SJCRH30 (cell line): ENCODE data around the gene FLRT1. TPM values are rescaled to one million over a fixed set of nuclear protein-coding genes. Genes with fewer than 3 reads are reported as not detected.
A peak's percentile ranks its signal among the peaks of the same experiment; 100 is the strongest.

Experiments used
- DNase-seq, 2 experiments: peaks; one replicate each; pipeline ENCODE4 v3.0.0-alpha.2; 2015 to 2020
- H3K27ac ChIP-seq: fragments of 250-450 bp; sonication (Bioruptor Pico); 2 replicates; pipeline ENCODE4 v1.5.1; 2020; ENCODE audit warnings: mild to moderate bottlenecking, moderate library complexity
- H3K27me3 ChIP-seq: fragments of 250-450 bp; sonication (Bioruptor Pico); 2 replicates; pipeline ENCODE4 v1.5.1; 2020; ENCODE audit warnings: mild to moderate bottlenecking, moderate library complexity
- H3K36me3 ChIP-seq: fragments of 250-450 bp; sonication (Bioruptor Pico); 2 replicates; pipeline ENCODE4 v1.5.1; 2020; ENCODE audit warnings: mild to moderate bottlenecking, moderate library complexity
- H3K4me1 ChIP-seq: fragments of 250-450 bp; sonication (Bioruptor Pico); 2 replicates; pipeline ENCODE4 v1.5.1; 2020; ENCODE audit warnings: mild to moderate bottlenecking, moderate library complexity
- H3K4me3 ChIP-seq: fragments of 250-450 bp; sonication (Bioruptor Pico); 2 replicates; pipeline ENCODE4 v1.5.1; 2020; ENCODE audit warnings: mild to moderate bottlenecking, moderate library complexity
- H3K9me3 ChIP-seq: fragments of 250-450 bp; sonication (Bioruptor Pico); replicated peaks from 2 replicates; pipeline ENCODE4 v1.5.1; 2020; ENCODE audit warnings: mild to moderate bottlenecking, moderate library complexity
- total RNA-seq: library from RNA; depleted of rRNA; stranded (reverse); fragments of >200 nt; shearing (Covaris generic); gene quantifications from 2 replicates; pipeline ENCODE4 v1.2.3, GENCODE V29; 2014

Gene FLRT1
- total RNA-seq, 1 experiment from 2014 or later, result 1.4 TPM

DNA sequence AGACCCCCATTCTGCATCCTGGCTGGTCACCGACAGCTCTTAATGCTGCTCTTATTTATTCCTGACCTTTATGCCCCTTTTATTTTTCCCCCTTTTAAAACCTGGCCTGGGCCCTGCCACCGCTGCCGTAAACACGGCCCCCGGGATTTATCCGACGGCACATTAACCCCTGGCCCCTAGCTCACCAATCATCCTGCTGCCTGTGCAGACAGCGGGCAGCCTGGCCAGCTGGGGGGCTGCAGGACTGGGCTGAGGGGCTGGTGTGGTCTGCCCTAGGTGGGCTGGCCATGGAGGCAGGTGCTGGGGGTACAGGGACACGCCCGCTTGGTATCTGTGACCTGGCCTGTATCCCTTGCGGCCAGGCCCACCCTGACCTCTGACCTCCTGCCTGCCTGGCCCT lies 21.4 kb upstream of the FLRT1 start:
- no peaks in the 10 kb centered on the region for H3K36me3 ChIP-seq
- no peak for DNase-seq
- no peak overlapping the region for H3K4me3 ChIP-seq
- no peaks in the 10 kb centered on the region for H3K9me3 ChIP-seq
- H3K4me1 ChIP-seq, result peaks cover 31% of the 10 kb centered on the region
- 0 out of 2 replicates have a peak, but pooled peaks cover 4% of the 10 kb centered on the region for H3K27me3 ChIP-seq
- no peak overlapping the region for H3K27ac ChIP-seq

DNA sequence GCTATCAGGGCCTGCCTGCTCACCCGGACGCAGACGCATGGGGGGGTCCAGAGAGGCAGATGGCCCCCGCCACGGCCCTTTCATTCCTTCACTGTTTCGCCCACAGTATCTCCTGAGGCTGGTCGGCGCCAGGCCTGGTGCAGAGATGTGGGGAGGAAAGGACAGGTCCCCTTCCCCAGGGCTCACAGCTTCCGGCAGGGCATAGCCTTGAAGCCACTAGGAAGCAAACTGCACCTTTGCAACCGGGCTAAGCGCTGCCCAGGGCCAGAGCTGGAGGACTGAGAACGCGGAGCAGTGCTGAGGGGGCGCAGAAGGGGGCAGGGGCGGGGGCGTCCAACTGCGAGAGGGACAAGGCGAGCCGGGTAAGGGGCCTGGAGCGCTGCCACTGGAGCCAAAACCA lies 20.2 kb upstream of the FLRT1 start:
- no peaks in the 10 kb centered on the region for H3K9me3 ChIP-seq
- DNase-seq, result no peak
- 0 out of 2 replicates have a peak, but pooled peaks cover 4% of the 10 kb centered on the region for H3K27me3 ChIP-seq
- H3K4me3 ChIP-seq, result no peak overlapping the region
- no peaks in the 10 kb centered on the region for H3K36me3 ChIP-seq
- H3K4me1 ChIP-seq, result peaks cover 31% of the 10 kb centered on the region
- no peak overlapping the region for H3K27ac ChIP-seq

DNA sequence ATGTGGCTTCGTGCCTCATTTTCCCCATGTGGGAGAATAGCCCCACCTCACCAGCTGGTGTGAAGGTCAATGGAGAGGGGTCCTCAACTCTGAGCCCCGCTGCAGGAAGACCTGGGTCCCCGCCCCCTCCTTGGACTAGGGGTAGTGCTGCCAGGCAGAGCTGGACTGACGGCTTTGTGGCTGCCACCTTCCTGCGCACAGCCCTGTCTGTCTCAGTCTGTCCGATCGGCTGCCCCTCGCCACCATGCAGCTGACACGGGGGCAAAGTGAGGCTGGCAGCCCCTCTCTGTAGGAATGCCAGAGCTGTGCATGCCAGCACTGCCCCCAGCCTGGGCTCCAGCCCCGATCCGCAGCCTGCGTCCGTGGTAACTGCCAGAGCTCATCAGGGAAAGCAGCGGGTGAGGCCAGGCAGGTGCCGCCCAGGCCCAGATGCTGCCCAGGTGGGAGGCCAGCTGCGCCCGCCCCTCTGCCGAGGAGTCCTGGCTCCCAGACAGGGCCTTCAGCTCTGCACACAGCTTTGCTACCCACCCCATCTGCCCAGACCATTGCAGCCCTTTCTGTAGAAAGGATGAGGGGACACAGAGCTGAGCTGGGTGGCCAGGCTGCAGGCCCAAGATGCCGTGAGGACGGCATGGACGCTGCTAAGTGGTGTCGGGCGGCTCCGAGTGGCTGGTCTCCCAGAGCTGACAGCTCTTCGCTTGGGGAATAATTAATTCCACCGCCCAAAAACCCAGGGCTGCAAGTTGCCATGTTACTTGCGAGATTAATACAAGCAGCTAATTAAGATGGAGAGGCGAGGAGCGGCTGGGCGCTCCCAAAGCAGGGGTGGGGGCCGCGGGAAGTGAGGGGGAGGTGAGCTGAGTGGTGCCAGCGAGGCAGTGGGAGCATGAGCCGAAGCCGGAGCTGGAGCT lies 19.5 kb upstream of the FLRT1 start:
- 0 out of 2 replicates have a peak, but pooled peaks cover 4% of the 10 kb centered on the region for H3K27me3 ChIP-seq
- no peaks in the 10 kb centered on the region for H3K9me3 ChIP-seq
- no peak overlapping the region for H3K27ac ChIP-seq
- no peak overlapping the region for H3K4me3 ChIP-seq
- DNase-seq, result no peak
- H3K36me3 ChIP-seq, result no peaks in the 10 kb centered on the region
- H3K4me1 ChIP-seq, result peaks cover 31% of the 10 kb centered on the region

GRCh38 chr11:64017945-64018224 lies 17.8 kb upstream of the FLRT1 start:
- no peak for DNase-seq
- H3K27me3 ChIP-seq, result 0 out of 2 replicates have a peak, but pooled peaks cover 4% of the 10 kb centered on the region
- peaks cover 28% of the 10 kb centered on the region for H3K4me1 ChIP-seq
- H3K9me3 ChIP-seq, result no peaks in the 10 kb centered on the region
- H3K27ac ChIP-seq, result no peak overlapping the region
- no peaks in the 10 kb centered on the region for H3K36me3 ChIP-seq
- H3K4me3 ChIP-seq, result no peak overlapping the region

- no peaks in the 10 kb centered on the region for H3K36me3 ChIP-seq
- H3K27me3 ChIP-seq, result 0 out of 2 replicates have a peak, but pooled peaks cover 4% of the 10 kb centered on the region
- no peak overlapping the region for H3K4me3 ChIP-seq
- H3K27ac ChIP-seq, result no peak overlapping the region
- H3K9me3 ChIP-seq, result no peaks in the 10 kb centered on the region
- DNase-seq, result no peak
- peaks cover 29% of the 10 kb centered on the region for H3K4me1 ChIP-seq
Measured at GRCh38 chr11:64018310-64018709, 17.4 kb upstream of the FLRT1 start.

- no peaks in the 10 kb centered on the region for H3K36me3 ChIP-seq
- H3K4me1 ChIP-seq, result peaks cover 19% of the 10 kb centered on the region
- no peak overlapping the region for H3K27ac ChIP-seq
- no peak overlapping the region for H3K4me3 ChIP-seq
- H3K27me3 ChIP-seq, result 0 out of 2 replicates have a peak, but pooled peaks cover 4% of the 10 kb centered on the region
- DNase-seq, result no peak
- no peaks in the 10 kb centered on the region for H3K9me3 ChIP-seq
Measured at GRCh38 chr11:64019106-64020037, 16.4 kb upstream of the FLRT1 start.

DNA sequence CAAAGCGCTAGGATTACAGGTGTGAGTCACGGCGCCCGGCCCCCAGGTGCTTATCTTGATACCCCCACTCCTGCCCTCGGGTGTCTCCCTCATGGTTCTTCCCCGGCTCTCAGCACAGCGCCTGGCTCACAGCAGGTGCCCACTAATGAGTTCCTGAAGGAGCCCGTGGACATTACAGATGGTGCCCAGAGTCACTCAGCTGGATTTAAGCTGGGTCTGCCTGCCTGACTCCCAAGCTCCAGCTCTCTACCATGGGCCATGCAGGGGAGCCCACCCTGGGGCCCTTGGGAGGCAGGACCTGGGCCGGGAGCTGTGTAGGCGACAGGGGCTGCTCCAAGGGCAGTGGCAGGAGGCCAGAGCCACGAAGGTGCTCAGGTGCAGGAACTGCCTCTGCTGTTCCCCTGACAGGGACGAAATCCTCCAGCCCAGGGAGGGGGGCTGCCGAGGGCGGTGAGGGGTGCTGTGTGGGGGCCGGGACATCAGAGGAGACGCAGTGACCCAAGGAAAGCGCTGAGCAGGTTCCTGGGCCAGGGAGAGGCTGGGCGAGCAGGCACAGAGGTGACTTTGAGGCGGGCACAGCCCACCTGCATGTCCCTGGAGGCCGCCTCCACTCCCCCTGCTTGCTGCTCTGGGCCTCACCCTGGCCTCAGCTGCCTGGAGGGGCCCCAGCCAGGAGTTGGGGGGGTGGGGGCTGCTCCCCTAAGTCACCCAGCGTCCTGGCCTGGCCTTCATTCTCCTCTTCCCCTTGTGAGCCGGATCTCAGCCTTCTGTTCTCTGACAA lies 14.6 kb upstream of the FLRT1 start:
- DNase-seq, result no peak
- H3K9me3 ChIP-seq, result no peaks in the 10 kb centered on the region
- no peak overlapping the region for H3K4me3 ChIP-seq
- peaks cover 16% of the 10 kb centered on the region for H3K4me1 ChIP-seq
- no peak overlapping the region for H3K27ac ChIP-seq
- no peaks in the 10 kb centered on the region for H3K36me3 ChIP-seq
- H3K27me3 ChIP-seq, result 0 out of 2 replicates have a peak, but pooled peaks cover 4% of the 10 kb centered on the region

DNA sequence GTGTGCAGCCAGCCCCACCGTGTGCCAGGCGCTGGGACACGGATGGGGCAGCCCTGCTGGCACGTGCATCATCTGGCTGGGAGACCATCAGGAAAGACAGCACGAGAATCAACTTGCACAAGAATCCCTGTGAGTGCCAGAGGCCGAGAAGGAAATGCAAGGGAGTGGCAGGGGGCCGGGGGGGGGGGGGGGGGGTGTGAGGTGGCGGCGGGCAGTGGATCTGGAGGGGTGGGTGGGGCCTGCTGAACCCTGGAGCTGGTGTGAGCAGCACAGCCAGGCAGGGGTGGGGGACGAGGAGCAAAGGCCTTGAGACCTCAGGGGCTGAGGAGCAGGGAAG lies 14.0 kb upstream of the FLRT1 start:
- Histone ChIP-seq H3K9me3 (no peaks in the 10 kb centered on the region), H3K36me3 (no peaks in the 10 kb centered on the region), H3K27ac (no peak overlapping the region), H3K4me3 (no peak overlapping the region), H3K27me3 (0 out of 2 replicates have a peak, but pooled peaks cover 4% of the 10 kb centered on the region), H3K4me1 (peaks cover 16% of the 10 kb centered on the region)
- no peak for DNase-seq

DNA sequence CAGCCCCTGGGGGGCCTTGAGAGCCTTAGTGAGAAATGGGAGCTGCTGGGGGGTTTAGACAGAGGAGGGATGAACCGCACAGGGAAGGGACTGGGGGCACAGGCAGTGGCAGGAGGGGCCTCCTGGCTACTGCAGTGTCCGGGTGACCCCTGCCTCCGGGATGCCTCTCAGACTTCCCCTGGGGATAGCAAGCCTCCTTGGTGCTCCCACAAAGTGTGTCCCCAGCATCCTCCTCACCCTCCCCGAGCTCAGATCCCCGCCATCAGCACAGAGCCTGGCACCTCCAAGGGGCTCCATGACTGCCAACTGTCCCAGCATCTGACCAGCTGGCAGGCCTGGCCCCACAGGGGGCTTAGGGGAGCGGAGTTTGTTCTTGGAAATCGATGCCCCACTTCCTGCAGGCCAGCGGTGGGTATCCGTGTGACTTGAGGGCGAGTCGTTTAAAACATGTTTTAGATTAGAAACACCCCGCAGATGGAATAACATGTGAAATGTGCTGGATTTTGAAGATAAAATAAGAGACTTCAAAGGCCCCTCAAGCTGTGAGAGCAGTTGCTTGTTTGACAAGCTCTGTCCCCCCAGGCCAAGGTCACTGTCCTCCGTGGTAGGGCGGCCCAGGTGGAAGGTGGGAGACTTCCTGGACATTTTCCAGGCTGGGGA lies 13.5 kb upstream of the FLRT1 start:
- Histone ChIP-seq H3K27me3 (0 out of 2 replicates have a peak, but pooled peaks cover 4% of the 10 kb centered on the region), H3K9me3 (no peaks in the 10 kb centered on the region), H3K27ac (no peak overlapping the region), H3K4me3 (no peak overlapping the region), H3K36me3 (no peaks in the 10 kb centered on the region), H3K4me1 (peaks cover 18% of the 10 kb centered on the region)
- DNase-seq, result no peak

DNA sequence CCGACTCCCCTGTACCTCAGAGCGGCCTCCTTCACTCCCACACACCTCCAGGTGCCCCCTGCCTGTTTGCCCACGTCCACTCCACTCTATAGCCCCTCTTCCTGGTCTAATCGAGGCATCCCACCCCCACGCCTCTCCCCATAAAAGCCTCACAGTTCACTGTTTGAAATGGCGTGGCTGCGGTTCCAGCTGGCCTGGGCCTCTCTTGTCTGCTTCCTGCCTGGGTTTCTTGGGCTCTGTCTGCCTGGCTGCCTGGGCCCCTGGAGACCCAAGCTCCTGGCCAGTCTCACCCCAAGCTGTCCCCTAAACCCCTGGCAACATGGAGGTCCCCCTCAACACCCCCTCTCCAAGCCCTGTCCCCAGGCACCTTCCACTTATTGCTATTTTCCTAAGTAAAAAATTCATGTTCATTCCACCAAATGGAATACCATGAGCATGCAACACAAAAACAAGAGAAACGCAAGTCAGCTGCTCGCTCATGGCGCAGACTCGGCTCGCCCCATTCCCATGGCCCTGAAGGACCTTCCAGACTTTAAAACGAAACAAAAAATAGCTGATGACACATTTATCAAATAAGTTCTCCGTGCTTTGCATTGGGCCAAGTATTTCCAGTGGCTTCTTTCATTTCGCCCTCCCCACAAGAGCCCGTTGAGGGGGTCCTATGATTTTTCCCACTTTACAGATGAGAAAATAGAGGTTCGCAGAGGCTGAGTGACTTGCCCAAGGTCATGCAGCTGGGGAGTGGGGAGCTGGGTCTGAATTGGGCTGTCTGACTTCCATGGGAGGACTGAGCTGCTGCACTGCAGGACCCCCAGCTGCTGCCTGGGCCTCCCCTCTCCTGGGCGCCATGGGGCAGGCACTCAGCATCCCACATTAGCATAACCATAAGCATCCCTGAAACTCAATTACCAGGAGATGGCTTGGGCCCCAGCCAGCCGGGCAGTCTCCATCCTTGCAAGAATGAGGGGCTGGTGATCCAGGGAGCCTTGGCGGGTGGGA lies 11.7 kb upstream of the FLRT1 start:
- Histone ChIP-seq H3K9me3 (no peaks in the 10 kb centered on the region), H3K36me3 (no peaks in the 10 kb centered on the region), H3K27ac (no peak overlapping the region), H3K27me3 (0 out of 2 replicates have a peak, but pooled peaks cover 3% of the 10 kb centered on the region), H3K4me3 (no peak overlapping the region), H3K4me1 (peaks cover 26% of the 10 kb centered on the region)
- DNase-seq, result no peak

DNA sequence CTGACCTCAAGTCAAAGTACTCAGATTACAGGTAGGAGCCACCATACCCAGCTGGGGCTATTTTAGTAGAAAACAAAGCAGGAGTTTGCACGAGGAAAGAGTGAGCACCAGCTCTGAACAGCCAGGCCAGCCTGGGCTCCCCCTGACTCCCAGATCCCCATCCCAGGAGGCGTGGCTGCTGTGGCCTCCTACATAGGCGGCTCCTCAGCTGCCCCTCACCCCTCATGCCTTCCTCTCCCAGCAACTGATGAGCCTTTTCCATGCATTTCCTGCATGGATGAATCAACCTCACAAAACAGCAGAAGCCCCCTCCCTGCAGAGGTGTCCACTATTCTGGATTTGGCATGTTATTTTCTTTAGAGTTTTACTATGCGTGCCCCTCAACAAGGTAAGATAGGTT lies 10.5 kb upstream of the FLRT1 start:
- peaks cover 34% of the 10 kb centered on the region for H3K4me1 ChIP-seq
- no peak overlapping the region for H3K4me3 ChIP-seq

GRCh38 chr11:64026575-64027205 lies 9.0 kb upstream of the FLRT1 start:
- Histone ChIP-seq H3K4me3 (no peak overlapping the region), H3K4me1 (peaks cover 36% of the 10 kb centered on the region)
- no peak for DNase-seq

More for the DNA sequence above, 10.5 kb upstream of the FLRT1 start:
- no peaks in the 10 kb centered on the region for H3K9me3 ChIP-seq
- H3K27ac ChIP-seq, result no peak overlapping the region
- DNase-seq, result peak in 1 of 2 experiments; percentile 51
- no peaks in the 10 kb centered on the region for H3K27me3 ChIP-seq
- H3K36me3 ChIP-seq, result no peaks in the 10 kb centered on the region

More at GRCh38 chr11:64026575-64027205, 9.0 kb upstream of the FLRT1 start:
- H3K27me3 ChIP-seq, result no peaks in the 10 kb centered on the region
- no peaks in the 10 kb centered on the region for H3K9me3 ChIP-seq
- H3K27ac ChIP-seq, result no peak overlapping the region
- no peaks in the 10 kb centered on the region for H3K36me3 ChIP-seq
